Uterus (tissue), 4 donors: ENCODE measurements around the gene PRKCE. TPM values are rescaled to one million over a fixed set of nuclear protein-coding genes. Genes with fewer than 3 reads are reported as not detected.
A peak's percentile ranks its signal among the peaks of the same experiment; 100 is the strongest.

Experiments
- DNase-seq, 2 donors: peaks; one replicate each; pipeline ENCODE4 v3.0.0-alpha.2; 2019 to 2020
- H3K27ac ChIP-seq, 2 donors: fragments of 200-600 bp; sonication (generic); 1 replicate in 1 of 2; 2 replicates in 1 of 2; pipeline ENCODE4 v1.5.1; 2016 to 2018
- H3K27me3 ChIP-seq, 2 donors: fragments of 200-600 bp; sonication (generic); one replicate each; pipeline ENCODE4 v1.5.1; 2018 to 2019; ENCODE audit warnings: control low read depth in 1 of 2
- H3K36me3 ChIP-seq, 2 donors: fragments of 200-600 bp; sonication (generic); one replicate each; pipeline ENCODE4 v1.5.1; 2019; ENCODE audit warnings: control low read depth in 1 of 2
- H3K4me1 ChIP-seq, 2 donors: fragments of 200-600 bp; sonication (generic); one replicate each; pipeline ENCODE4 v1.5.1; 2018 to 2019; ENCODE audit warnings: control low read depth in 1 of 2
- H3K4me3 ChIP-seq, 2 donors: fragments of 200-600 bp; sonication (generic); 1 replicate in 1 of 2; 2 replicates in 1 of 2; pipeline ENCODE4 v1.5.1; 2018 to 2019; ENCODE audit warnings: mild to moderate bottlenecking in 1 of 2
- H3K9me3 ChIP-seq, 2 donors: fragments of 200-600 bp; sonication (generic); one replicate each; pipeline ENCODE4 v1.5.1; 2019; ENCODE audit warnings: control low read depth in 1 of 2
- POLR2A ChIP-seq, 2 donors: fragments of 450-650 bp; IDR thresholded peaks; one replicate each; pipeline ENCODE4 v1.6.1; 2016; ENCODE audit warnings: antibody characterized with exemption in 2 of 2, mild to moderate bottlenecking in 1 of 2, moderate library complexity in 1 of 2
- intact Hi-C: fragments of 100-400 bp; cut with DNase I; formaldehyde crosslinking; loops from one replicate; pipeline ENCODE4 v1.15.1; 2023; ENCODE audit warnings: low total_unique reads
- total RNA-seq, 4 donors: library from RNA; depleted of rRNA in 3 of 4; stranded (reverse); fragments of >200 nt in 3 of 4; gene quantifications; one replicate each; pipeline versions ENCODE4 v1.1.0 to v1.2.4, GENCODE V29; 2014 to 2023
- TF ChIP-seq, protein P1 (sequence below), 4 experiments: fragments of 200-600 bp in 2 of 4; fragments of 450-650 bp in 2 of 4; sonication (generic) in 2 of 4; IDR thresholded peaks; one replicate each; pipeline ENCODE4 v1.5.1; 2016 to 2019; ENCODE audit warnings: antibody characterized with exemption in 4 of 4, mild to moderate bottlenecking in 2 of 4, moderate library complexity in 1 of 4
- donor health status: DM: yes; HTN: yes; CAD: no.

PRKCE gene
- total RNA-seq, 4 donors from 2014 or later = 3.8 to 47.6 (median 14.2) TPM

DNA sequence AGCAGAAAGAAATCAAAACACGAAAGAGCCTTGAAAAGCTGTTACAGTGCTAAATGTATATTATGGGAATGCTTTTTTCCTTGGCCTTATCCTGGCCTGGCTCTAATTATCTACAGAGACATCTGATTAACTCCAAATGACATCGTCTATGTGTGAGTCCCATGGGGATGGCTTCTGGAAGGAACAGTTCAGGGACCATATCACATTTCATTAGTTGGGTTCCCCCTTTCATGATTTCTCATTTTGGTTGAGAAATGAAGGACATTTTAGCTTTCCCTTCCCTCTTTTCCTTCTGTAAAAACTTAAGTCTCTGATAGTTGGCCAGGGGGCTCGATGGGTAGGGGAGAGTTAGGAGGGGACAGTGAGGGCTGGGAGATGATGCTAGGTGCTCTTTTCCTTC is 116.7 kb downstream of the PRKCE start:
- intact Hi-C loops = no loop called here
- no peak overlapping the region for H3K4me3 ChIP-seq
- no peaks in the 10 kb centered on the region for H3K4me1 ChIP-seq
- H3K27me3 ChIP-seq = no peaks in the 10 kb centered on the region
- no peaks in the 10 kb centered on the region for H3K36me3 ChIP-seq
- no peaks in the 10 kb centered on the region for H3K9me3 ChIP-seq
- no peak for DNase-seq
- no peak overlapping the region for H3K27ac ChIP-seq
- TF ChIP-seq POLR2A (IDR thresholded peaks at IDR 0.05) = no peak
- TF ChIP-seq, protein P1, sequence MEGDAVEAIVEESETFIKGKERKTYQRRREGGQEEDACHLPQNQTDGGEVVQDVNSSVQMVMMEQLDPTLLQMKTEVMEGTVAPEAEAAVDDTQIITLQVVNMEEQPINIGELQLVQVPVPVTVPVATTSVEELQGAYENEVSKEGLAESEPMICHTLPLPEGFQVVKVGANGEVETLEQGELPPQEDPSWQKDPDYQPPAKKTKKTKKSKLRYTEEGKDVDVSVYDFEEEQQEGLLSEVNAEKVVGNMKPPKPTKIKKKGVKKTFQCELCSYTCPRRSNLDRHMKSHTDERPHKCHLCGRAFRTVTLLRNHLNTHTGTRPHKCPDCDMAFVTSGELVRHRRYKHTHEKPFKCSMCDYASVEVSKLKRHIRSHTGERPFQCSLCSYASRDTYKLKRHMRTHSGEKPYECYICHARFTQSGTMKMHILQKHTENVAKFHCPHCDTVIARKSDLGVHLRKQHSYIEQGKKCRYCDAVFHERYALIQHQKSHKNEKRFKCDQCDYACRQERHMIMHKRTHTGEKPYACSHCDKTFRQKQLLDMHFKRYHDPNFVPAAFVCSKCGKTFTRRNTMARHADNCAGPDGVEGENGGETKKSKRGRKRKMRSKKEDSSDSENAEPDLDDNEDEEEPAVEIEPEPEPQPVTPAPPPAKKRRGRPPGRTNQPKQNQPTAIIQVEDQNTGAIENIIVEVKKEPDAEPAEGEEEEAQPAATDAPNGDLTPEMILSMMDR (IDR thresholded peaks at IDR 0.05) = no peak

DNA sequence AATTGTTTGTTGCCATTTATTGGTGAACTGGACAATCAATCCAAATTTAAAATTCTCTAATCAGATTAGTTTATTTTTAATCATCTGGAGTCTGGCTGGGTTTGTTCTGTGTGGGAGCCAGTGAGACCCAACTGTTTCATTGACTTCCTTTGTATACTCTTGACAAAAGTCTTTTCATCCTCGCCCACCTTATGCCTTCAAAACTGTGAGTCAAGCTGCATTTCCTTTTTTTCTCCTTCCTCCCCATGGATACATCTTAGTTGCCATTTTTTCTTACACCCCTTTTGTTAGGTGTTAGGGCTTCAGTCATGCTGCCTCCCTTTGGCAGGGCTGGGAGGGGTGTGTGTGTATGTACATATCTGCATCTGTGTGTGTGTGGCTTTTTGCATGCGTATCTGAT is 117.6 kb downstream of the PRKCE start:
- intact Hi-C loops = no loop called here
- no peak overlapping the region for H3K27ac ChIP-seq
- H3K9me3 ChIP-seq = no peaks in the 10 kb centered on the region
- no peaks in the 10 kb centered on the region for H3K4me1 ChIP-seq
- TF ChIP-seq POLR2A (IDR thresholded peaks at IDR 0.05) = no peak
- TF ChIP-seq, protein P1 (IDR thresholded peaks at IDR 0.05) = no peak
- no peak for DNase-seq
- no peaks in the 10 kb centered on the region for H3K36me3 ChIP-seq
- no peaks in the 10 kb centered on the region for H3K27me3 ChIP-seq
- H3K4me3 ChIP-seq = no peak overlapping the region

DNA sequence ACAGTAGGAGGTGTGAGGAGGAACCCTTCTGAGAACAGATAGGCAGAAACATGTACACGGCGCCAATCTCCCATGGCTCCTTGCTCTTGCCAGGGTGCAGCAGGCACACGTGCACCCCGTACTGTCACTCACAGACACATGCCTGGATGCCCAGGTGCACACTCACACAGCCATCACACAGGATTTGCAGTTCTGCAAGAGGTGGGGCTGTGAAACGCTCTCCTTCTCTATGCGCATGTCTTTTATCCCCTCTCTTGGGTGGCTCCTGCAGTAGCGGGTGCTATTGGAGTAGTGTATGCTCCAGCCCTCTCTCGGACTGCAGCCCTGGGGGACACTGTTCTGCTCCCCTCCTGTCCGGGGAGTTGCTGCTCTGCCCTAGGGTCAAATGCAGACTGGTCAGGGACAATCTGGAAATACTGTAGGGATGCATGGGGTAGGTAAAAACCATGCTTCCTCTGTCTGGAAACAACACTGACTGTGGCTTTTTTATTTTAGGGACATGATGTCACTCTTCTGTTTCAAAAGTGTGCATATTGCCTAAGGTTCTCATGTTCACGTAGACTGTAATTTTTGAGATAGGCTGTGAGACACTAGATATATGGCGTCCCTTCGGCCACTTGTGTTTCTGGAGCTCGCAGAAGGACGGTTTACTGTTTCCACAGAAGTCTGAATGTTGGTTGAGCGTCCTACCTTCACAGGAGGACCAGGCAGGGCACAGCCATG is 118.5 kb downstream of the PRKCE start:
- H3K4me1 ChIP-seq = no peaks in the 10 kb centered on the region
- no peak for DNase-seq
- H3K36me3 ChIP-seq = no peaks in the 10 kb centered on the region
- H3K27me3 ChIP-seq = no peaks in the 10 kb centered on the region
- H3K9me3 ChIP-seq = no peaks in the 10 kb centered on the region
- no peak for TF ChIP-seq POLR2A (IDR thresholded peaks at IDR 0.05)
- TF ChIP-seq, protein P1 (IDR thresholded peaks at IDR 0.05) = no peak
- H3K4me3 ChIP-seq = no peak overlapping the region
- intact Hi-C loops = no loop called here
- H3K27ac ChIP-seq = peak overlapping the region in 1 of 2 donors; percentile 60

DNA sequence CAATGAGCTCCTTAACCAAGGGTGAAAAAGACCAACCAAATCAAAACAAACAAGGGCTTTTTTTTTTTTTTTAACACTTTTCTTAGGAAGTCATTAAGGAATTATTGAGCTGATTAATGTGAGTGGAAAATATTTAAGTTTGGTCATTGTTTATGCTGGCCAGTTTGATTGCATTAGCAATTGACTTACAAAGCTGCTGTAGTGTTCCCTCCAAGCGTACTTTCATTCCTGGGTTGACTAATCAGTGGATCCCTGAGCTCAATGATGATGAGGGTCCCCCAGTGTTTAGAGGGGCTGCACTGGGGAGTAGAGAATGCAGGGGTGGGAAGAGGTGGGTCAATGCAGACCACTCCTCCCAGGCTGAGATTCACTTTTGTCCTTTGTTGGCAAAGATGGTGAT is 119.3 kb downstream of the PRKCE start:
- peak overlapping the region in 1 of 2 donors; percentile 7 for H3K4me3 ChIP-seq
- H3K27ac ChIP-seq = peak overlapping the region; percentile 60 to 74
- intact Hi-C loops = no loop called here
- no peak for TF ChIP-seq POLR2A (IDR thresholded peaks at IDR 0.05)
- TF ChIP-seq, protein P1 (IDR thresholded peaks at IDR 0.05) = no peak
- H3K27me3 ChIP-seq = no peaks in the 10 kb centered on the region
- no peaks in the 10 kb centered on the region for H3K9me3 ChIP-seq
- no peak for DNase-seq
- no peaks in the 10 kb centered on the region for H3K36me3 ChIP-seq
- no peaks in the 10 kb centered on the region for H3K4me1 ChIP-seq

DNA sequence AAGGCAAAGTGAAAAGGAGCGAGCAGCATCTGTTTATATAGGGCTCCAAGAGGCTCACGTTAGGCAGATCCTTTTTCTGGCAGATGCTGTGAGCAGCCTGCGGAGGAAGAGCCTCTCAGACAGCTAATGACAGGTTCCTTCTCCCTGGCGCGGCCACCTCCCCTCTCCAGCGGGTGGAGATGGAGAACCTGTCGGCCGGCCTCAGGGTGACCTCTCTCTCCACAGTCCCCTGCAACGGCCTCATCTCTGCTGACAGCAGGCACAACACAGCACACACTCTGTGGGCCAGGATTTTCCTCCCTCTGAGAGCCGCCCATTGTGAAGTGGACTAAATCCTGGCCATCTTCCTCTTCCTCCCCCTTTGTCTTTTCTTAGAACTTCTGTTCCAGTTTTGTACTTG is 119.8 kb downstream of the PRKCE start:
- intact Hi-C loops = no loop called here
- no peaks in the 10 kb centered on the region for H3K36me3 ChIP-seq
- H3K9me3 ChIP-seq = no peaks in the 10 kb centered on the region
- TF ChIP-seq, protein P1 (IDR thresholded peaks at IDR 0.05) = no peak
- peak in 1 of 2 donors; percentile 13 for TF ChIP-seq POLR2A (IDR thresholded peaks at IDR 0.05)
- no peaks in the 10 kb centered on the region for H3K4me1 ChIP-seq
- peak; percentile 63 to 75 for DNase-seq
- H3K4me3 ChIP-seq = peak overlapping the region in 1 of 2 donors; percentile 7
- H3K27me3 ChIP-seq = no peaks in the 10 kb centered on the region
- peak overlapping the region; percentile 60 to 74 for H3K27ac ChIP-seq
